ENCODE data around the gene KLF2. TPM values are rescaled to one million over a fixed set of nuclear protein-coding genes. Genes with fewer than 3 reads are reported as not detected.
A peak's percentile ranks its signal among the peaks of the same experiment; 100 is the strongest.

The KLF2 gene
- total RNA-seq, 1 donor from 2014 or later, result 137 TPM

DNA sequence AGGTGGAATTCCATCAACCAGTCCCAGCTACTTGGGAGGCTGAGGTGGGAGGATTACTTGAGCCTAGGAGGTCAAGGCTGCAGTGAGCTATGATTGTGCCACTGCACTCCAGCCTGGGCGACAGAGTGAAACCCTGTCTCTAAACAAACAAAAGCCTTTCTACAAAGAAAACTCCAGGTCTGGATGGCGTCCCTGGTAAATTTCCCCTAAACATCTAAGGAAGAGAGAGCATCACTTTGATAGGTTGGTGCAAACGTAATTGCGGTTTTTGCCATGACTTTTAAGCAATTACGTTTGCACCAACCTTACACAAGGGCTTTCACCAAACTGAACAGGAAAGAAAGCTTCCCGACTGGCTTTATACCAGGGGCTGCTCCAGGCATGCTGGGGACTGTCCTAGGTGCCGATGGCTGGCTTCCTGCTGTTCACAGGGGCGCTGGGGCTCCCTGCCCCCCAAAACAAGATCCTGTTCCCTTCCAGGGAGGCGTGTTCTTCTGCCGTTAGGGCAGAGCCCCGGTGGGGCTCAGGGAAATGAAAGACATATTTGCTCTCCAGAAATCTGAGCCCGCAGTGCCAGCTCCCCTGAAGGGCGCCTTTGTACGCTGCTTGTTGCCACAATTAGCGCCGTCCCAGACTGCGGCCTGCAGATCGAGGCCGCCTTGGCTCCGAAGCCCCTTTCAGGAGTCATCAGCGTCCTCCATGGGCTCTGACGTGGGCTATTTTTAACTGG lies 38.7 kb upstream of the KLF2 start:
- H3K27ac ChIP-seq, result peak overlapping the region; percentile 86

DNA sequence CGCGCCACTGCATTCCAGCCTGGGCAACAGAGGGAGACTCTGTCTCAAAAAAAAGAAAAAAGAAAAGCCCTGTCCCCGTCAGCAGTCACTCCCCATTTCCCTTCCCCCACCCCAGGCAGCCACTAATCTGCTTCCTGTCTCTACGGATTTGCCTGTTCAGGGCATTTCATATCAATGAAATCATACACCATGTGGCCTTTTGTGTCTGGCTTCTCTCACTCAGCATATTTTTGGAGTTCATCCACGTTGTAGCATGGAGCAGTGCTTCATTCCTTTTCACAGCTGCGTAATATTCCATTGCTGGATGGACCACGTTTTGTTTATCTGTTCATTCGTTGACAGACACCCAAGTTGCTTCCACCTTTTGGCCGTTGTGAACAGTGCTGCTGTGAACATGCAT lies 36.1 kb upstream of the KLF2 start:
- intact Hi-C loops (cut with DNase I), result no loop called here
- DNase-seq (no peak), ATAC-seq (no peak)
- Histone ChIP-seq H3K4me1 (peaks cover 47% of the 10 kb centered on the region), H3K27me3 (ENCODE audit: low read depth) (no peaks in the 10 kb centered on the region), H3K4me3 (no peak overlapping the region), H3K27ac (no peak overlapping the region), H3K36me3 (no peaks in the 10 kb centered on the region), H3K9me3 (no peaks in the 10 kb centered on the region)
- TF ChIP-seq, protein P1, sequence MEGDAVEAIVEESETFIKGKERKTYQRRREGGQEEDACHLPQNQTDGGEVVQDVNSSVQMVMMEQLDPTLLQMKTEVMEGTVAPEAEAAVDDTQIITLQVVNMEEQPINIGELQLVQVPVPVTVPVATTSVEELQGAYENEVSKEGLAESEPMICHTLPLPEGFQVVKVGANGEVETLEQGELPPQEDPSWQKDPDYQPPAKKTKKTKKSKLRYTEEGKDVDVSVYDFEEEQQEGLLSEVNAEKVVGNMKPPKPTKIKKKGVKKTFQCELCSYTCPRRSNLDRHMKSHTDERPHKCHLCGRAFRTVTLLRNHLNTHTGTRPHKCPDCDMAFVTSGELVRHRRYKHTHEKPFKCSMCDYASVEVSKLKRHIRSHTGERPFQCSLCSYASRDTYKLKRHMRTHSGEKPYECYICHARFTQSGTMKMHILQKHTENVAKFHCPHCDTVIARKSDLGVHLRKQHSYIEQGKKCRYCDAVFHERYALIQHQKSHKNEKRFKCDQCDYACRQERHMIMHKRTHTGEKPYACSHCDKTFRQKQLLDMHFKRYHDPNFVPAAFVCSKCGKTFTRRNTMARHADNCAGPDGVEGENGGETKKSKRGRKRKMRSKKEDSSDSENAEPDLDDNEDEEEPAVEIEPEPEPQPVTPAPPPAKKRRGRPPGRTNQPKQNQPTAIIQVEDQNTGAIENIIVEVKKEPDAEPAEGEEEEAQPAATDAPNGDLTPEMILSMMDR (IDR thresholded peaks at IDR 0.05), result no peak

More for the DNA sequence above, 38.7 kb upstream of the KLF2 start:
- TF ChIP-seq, protein P1 (IDR thresholded peaks at IDR 0.05), result no peak
- Histone ChIP-seq H3K4me3 (peak overlapping the region; percentile 7), H3K27me3 (ENCODE audit: low read depth) (no peaks in the 10 kb centered on the region), H3K4me1 (peaks cover 56% of the 10 kb centered on the region), H3K36me3 (no peaks in the 10 kb centered on the region), H3K9me3 (no peaks in the 10 kb centered on the region)
- intact Hi-C loops (cut with DNase I), result no loop called here
- ATAC-seq (peak; percentile 19 to 25), DNase-seq (peak; percentile 53)

DNA sequence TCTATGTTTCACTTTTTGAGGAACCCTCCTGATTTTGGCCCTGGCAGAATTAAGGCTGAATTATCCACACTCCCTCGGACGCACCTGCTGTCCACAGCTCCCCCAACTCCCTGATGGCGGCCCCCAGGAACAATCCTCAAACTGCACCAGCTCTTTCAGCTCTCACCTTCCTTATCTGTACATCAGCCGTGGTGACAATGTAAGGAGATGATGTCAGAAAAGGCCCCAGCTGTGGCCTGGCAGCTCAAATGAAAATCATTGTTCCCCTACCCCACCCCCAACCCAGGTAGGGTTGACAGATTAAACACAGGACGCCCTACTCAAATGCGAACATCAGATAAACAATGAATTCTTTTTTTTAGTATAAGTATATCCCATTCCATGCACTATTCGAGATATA lies 35.0 kb upstream of the KLF2 start:
- TF ChIP-seq, protein P1 (IDR thresholded peaks at IDR 0.05), result no peak
- intact Hi-C loops (cut with DNase I), result no loop called here
- no peak overlapping the region for H3K4me3 ChIP-seq
- no peaks in the 10 kb centered on the region for H3K36me3 ChIP-seq
- H3K4me1 ChIP-seq, result peaks cover 43% of the 10 kb centered on the region
- no peak overlapping the region for H3K27ac ChIP-seq
- ATAC-seq (no peak), DNase-seq (no peak)
- no peaks in the 10 kb centered on the region for H3K27me3 ChIP-seq (ENCODE audit: low read depth)
- no peaks in the 10 kb centered on the region for H3K9me3 ChIP-seq

DNA sequence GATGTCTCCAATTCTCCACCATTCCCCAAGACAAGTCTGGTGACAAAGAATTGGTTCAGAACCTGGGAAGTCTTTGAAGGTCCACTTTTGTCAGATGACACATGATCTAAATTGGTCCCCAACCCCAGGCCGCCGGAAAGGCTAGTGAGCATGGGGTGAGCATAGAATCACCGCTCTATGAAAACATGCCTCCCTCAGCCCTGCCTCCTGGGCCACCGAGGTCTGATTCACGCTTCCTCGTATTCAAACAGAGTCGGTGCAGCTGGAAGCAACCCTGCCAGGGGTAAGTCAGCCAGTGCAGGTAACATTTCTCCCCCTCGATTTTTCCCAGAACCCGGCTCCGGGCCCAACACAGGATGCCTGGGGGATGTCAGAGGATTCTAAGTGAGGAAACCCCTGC lies 33.9 kb upstream of the KLF2 start:
- TF ChIP-seq, protein P1 (IDR thresholded peaks at IDR 0.05), result no peak
- DNase-seq, result no peak
- Histone ChIP-seq H3K4me1 (peaks cover 34% of the 10 kb centered on the region), H3K27me3 (ENCODE audit: low read depth) (no peaks in the 10 kb centered on the region), H3K4me3 (no peak overlapping the region), H3K9me3 (no peaks in the 10 kb centered on the region), H3K36me3 (no peaks in the 10 kb centered on the region), H3K27ac (peak overlapping the region; percentile 6)
- ATAC-seq, result no peak
- intact Hi-C loops (cut with DNase I), result no loop called here

DNA sequence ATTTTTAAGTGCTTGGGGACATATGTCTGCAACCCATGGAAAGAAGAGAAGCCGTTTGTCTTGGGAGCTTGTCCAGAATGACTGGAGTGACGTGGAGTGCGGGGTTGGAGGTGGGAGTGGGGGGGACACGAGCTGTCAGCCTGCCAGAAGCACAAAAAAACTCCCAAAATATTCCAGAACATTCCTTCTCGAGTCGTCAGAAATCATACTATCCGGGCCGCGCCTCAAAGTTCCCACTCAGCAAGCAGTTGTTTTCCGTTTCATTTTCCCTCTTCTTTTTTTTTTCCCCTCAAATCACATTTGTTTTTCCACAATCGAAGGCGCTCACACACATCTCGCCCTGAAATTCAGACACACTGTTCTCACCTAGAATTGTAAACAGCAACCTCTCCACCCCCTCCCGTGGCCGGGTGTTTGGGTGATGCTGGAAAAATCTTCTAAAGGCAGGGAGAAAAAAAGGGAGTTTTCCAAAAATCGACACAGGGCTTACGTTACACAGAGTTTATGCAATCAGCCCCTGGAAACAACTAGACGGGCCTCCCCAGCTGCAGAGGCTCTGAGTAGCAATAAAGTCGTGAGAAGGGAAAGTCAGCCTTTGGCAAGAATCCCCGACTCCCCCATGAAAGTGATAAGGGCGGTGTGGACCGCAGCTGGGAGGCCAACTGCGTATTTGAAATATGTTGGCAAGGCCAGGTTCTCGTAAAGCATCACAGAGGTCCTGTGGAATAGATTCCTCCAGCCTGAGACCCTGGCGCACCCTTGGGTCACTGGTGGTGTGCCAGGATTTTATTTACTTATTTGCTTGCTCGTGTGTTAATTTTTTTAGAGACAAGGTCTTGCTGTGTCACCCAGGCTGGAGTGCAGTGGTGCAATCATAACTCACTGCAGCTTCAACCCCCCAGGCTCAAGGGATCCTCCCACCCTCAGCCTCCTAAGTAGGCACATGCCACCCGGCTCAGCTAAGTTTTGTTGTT lies 31.2 kb upstream of the KLF2 start:
- intact Hi-C loops (cut with DNase I), result no loop called here
- TF ChIP-seq, protein P1 (IDR thresholded peaks at IDR 0.05), result no peak
- Histone ChIP-seq H3K27ac (peak overlapping the region; percentile 88), H3K4me1 (peaks cover 20% of the 10 kb centered on the region), H3K9me3 (no peaks in the 10 kb centered on the region), H3K27me3 (ENCODE audit: low read depth) (no peaks in the 10 kb centered on the region), H3K36me3 (no peaks in the 10 kb centered on the region), H3K4me3 (peak overlapping the region; percentile 27)
- DNase-seq, result no peak
- ATAC-seq, result peak; percentile 77 to 78
